GM18519 (cell line): ENCODE results near the gene GLIS1.

Source experiments
- ATAC-seq: cut with Tn5 transposase; IDR thresholded peaks from one replicate; pipeline ENCODE4 v1.9.1; 2021; ENCODE audit warnings: mild to moderate bottlenecking, moderate library complexity; ENCODE audit not compliant: unreplicated experiment, low FRiP score

The GLIS1 gene

DNA sequence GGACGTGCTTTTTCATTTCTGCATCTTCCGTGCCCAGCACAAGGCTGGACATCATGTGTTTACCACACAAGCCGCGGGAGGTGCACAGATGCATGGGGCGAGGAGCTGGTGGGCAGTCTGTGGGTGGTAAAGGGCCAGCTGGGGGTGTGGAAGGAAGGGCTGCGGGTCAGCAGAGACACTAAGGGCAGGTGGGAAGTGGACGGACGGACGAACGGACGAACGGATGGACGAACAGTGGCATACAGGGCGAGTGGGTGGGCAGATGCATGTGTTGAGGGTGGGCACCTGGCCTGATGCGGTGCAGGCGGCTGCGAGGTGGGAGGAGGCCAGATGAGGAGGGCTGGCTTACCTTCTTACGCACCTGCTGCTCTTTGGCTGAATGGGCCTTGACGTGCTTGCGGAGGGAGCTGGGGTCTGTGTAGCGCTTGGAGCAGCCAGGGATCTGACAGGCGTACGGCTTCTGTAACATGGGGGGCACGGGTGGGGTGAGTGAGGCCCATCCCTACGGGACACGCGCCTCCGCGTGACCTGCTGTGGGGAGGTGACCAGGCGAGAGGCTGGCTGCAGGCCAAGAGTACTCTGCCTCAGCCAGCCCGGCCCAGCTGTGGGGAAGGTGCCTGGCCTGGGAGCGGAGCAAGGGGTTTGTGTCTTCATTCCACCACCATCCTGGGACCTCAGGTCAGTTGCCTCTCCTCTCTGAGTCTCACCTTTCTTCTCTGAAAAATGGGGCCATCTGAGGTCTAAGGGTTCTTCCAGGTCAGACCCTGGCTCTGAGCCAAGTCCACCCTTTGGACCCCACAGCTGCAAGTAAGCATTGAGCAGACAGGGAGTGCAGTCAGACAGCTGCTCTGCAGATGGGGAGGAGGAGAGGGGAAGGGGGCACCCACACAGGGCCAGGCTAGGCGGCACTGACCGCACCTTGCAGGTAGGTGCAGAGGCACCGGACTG, 214.3 kb downstream of the GLIS1 start:
- ATAC-seq, result no peak

DNA sequence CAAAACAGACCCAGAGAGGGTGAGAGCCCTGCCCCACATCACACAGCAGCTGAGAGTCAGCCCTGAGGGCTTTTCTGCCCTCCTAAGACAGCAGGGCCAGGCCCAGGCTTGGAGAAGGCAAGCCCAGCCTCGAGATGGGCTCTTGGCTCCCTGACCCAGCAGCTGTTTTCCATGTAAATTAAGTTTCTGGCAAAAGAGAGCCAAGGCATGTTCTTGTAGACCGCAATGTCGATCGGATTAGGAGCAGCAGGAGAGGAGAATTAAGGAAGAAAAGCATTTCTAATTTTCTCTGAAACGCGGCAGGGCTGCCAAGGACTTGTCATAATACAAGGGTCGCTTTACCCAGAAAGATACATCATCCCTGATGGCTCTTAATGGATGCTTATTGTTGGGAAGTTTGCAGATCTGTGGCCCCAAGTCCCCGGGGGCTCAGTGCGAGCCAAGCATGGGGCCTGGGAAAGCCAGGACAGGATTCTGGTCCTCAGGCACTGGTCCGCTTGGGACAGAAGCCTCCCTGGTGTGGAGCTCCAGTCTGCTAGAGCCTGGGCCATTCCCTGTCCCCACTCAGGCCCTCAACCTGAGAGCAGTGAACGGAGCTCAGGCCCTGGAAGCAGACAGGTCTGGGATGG, 216.9 kb downstream of the GLIS1 start:
- no peak for ATAC-seq

DNA sequence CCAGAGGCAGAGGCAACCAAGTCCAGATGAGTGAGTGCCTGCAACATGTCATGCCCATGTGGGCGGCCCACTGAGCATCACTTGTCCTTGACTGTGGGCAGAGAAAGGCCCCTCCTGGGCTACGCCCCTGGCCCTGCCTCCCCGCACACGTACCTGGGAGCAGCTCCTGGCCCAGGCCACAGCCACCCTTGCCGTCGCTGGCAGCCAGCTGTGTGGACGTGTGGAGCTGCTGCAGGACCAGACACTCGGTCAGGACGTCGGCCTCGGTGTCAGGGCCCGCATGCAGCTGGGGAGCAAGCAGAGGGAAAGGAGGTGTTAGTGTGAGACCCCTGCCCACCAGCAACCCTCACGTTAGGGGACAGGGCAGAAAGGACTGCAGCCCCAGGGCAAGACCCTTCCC, 218.5 kb downstream of the GLIS1 start:
- no peak for ATAC-seq

DNA sequence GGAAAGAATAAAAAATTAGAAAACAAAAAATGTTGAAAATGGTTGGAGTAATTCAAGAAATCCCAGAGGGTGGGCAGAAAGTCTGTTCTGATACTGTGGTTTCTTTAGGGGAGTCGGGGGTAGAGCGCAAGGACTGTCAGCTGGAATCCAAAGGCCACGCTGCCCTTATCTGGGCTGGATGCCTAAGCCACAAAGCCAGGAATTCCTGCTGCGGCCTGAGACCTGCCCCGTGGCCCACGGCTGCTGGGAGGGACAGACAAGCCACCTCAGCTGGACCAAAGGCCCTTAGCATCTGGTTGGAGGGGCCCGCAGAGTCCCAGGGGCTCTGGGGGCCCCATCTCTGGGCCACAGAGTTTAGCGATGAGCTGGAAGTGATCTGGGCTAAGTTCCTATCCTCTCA, 219.5 kb downstream of the GLIS1 start:
- no peak for ATAC-seq

DNA sequence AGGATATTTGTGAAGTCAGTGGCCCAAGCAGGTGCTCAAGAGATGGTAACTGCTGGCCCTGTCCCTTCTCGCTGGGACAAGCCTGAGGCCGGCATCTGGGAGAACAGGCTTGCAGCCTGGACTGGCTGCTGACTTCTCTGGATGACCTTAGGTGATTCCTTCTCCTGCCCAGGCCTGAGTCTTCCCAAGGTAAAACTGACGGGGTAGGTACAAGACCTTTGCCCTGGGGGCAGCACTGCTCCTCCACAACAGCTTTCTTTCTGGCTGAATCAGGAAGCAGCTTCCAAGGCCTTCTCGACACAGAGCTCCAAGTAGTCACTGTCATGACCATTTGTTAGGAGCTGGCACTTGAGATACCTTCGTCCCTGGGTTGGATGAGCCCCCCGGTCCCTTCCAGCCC, 220.2 kb downstream of the GLIS1 start:
- ATAC-seq, result no peak

- ATAC-seq, result no peak
These were observed 221.1 kb downstream of the GLIS1 start for GRCh38 chr1:53517821-53518352.

DNA sequence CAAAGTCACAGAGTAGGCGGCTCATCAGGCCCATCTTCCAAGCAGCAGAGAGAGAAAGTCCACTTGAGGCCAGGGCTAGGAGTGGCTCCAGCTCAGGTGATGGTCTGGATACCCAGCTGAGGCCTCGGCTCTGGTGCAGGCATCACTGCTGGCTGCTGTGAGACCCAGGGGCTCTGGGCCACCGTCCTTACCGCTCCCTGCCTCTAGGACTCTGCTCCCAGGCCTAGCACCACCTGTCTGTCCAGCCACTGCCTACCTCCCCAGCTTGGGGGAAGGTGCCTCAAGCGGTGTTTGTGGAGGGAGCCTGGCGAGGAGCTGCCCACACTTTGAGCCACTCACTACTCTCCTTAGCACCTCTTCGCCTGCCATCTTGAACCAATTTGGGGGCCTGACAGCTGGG, 221.9 kb downstream of the GLIS1 start:
- ATAC-seq, result no peak

DNA sequence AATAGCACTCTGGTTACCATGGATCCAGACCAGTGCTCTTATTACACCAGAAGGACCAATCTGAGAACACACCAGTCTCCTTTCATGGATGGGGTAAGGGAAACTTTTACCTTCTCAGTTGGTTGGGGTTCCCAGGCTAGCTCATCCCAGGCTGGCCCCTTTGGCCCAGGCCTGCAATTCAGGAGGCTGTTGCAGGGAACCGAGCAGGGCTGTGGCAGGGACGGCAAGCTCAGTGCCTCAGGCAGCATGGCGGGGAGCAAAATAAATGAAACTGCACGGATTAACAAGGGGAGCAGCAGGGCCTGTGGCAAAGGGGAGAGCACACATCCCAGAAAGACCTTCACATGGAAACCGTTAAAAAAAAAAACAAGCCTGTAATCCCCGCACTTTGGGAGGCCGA, 222.8 kb downstream of the GLIS1 start:
- no peak for ATAC-seq

DNA sequence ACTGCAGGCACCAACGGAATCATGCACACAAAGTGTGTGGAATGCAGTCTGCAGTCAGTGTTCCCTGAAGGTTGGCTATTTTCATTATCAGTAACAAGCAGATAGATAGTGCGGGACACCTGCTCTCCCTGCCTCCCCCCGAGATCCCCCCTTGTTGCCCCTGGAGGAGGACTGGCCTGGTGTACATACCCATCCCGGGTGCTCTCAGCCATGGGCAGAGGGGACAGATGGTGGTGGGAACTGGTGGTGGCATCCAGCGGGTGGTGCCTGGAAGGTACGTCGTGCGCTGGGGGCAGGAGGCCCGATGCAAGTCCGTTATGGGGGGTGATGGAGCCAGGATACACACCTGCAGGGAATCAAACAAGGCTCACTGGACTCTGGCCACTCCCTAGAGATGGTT, 224.5 kb downstream of the GLIS1 start:
- ATAC-seq, result no peak

- ATAC-seq, result no peak
These were observed 225.1 kb downstream of the GLIS1 start for GRCh38 chr1:53513846-53514245.

GRCh38 chr1:53512807-53513755, 225.9 kb downstream of the GLIS1 start:
- ATAC-seq, result no peak

DNA sequence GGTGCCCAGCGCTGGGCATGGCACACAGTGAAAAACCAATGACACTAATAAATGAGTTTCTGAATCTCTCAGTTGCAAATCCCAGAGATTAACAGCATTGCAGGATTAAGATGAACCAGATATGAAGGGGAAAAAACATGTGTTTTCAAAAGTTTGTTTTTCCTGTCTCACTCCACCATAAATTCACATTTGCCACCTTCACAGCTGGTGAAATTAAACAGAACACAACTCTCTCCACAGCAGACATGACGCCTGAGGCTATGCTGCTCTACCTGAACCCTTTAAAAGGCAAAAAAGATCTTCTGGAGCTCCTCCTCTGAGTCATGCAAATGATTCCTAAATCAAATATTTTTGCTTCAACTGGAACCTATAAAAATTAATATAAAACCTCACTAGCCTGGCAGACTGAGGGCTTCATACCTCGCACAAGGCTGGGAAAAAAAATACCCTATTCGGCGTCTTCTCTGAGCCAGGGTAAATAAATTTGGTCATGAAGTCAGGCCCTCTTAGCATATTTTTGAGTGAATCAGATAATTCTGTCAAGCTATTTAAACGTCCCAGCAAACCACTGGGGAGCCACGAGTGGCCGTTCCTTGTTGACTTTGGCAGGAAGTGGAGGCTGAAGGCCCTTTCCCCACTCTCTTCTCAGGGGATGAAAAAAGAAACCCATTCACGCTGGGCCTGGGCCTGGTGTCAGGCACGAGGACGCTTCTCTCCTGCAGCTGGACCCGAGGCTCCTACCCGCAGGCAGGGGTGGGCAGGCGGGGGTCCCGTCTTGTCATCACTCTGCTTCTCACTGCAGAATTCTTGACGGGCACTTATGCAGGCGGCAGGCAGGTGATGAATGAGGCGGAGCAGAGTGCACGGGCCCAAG, 226.8 kb downstream of the GLIS1 start:
- no peak for ATAC-seq

DNA sequence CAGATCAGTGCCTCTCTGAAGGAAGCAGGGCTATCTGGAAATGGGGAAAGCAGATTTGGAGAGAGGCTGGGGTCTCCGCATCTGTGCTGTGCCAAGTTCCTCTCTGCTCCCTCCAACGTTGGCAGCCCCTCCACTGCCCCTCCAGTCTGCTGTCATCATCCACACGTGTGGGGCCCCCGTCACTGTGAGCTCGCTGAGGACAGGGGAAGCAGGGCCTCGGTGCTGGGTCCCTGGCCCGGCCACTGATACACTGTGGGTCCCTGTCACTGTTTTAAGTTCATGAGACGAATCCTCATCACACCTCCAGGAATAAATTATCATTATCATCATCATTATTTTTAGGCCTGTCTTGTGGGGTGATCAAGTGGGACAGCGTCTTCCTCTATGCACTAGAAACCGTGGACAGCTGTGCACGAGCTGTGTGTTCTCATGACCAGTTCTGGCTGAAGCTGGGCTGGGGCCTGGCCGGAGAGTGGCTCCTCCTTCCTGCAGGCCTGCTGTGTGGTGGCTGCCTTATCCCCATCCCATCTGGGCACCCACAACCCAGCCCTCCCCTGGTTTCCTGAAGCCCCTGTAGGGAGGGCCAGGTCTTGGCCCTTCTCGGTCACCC, 227.5 kb downstream of the GLIS1 start:
- no peak for ATAC-seq

GRCh38 chr1:53510215-53510614, 228.7 kb downstream of the GLIS1 start:
- no peak for ATAC-seq

GRCh38 chr1:53509775-53510174, 229.2 kb downstream of the GLIS1 start:
- ATAC-seq, result no peak

GRCh38 chr1:53508991-53509666, 229.8 kb downstream of the GLIS1 start:
- ATAC-seq, result no peak

- ATAC-seq, result no peak
These were observed 230.6 kb downstream of the GLIS1 start for GRCh38 chr1:53508056-53508990.
